IMR-90 (cell line): Measurements from ENCODE around the gene WWP2. TPM values are rescaled to one million over a fixed set of nuclear protein-coding genes. Genes with fewer than 3 reads are reported as not detected.

Experiments
- ATAC-seq: fragments of 200-7000 bp; cut with Tn5 transposase; 2 replicates; pipeline ENCODE4 v1.9.1; 2020; ENCODE audit warnings: low read depth, mild to moderate bottlenecking, moderate library complexity
- BruUV-seq: library from RNA; stranded (reverse); fragments of 400-500 nt; replicated peaks from 2 replicates; lab custom pipeline; 2021; lab: Mats Ljungman, UMichigan
- CTCF ChIA-PET: fragments of 300-600 bp; formaldehyde crosslinking; extraction: SDS; loops from one replicate; lab custom pipeline; 2021; ENCODE audit warnings: antibody characterized with exemption; lab: Yijun Ruan, JAX
- POLR2A ChIA-PET: fragments of 300-600 bp; sonication (Branson Sonifier 250); formaldehyde crosslinking; loops from one replicate; lab custom pipeline; 2022; ENCODE audit warnings: antibody characterized with exemption; ENCODE audit not compliant: unreplicated experiment; lab: Charles Lee
- DNase-seq: peaks from one replicate; pipeline ENCODE4 v3.0.0; 2013
- H2AFZ ChIP-seq: replicated peaks from 2 replicates; pipeline ENCODE3; 2013; ENCODE audit warnings: low read length, mild to moderate bottlenecking; ENCODE audit not compliant: poor library complexity
- H2AK5ac ChIP-seq: 2 replicates; pipeline ENCODE4 v1.6.1; 2013; ENCODE audit warnings: low read depth, low read length, inconsistent platforms
- H2AK9ac ChIP-seq: replicated peaks from 2 replicates; pipeline ENCODE3; 2013; ENCODE audit warnings: mild to moderate bottlenecking, low read depth, low read length, moderate library complexity; ENCODE audit not compliant: poor library complexity
- H2BK120ac ChIP-seq: 2 replicates; pipeline ENCODE4 v1.6.1; 2013; ENCODE audit warnings: low read depth, low read length, inconsistent platforms
- H2BK15ac ChIP-seq: 3 replicates; pipeline ENCODE4 v1.6.1; 2013; ENCODE audit warnings: low read depth, low read length, inconsistent platforms
- H2BK20ac ChIP-seq: 2 replicates; pipeline ENCODE4 v1.6.1; 2013; ENCODE audit warnings: low read depth, mild to moderate bottlenecking, inconsistent platforms, low read length, moderate library complexity
- H2BK5ac ChIP-seq: 2 replicates; pipeline ENCODE4 v1.6.1; 2013; ENCODE audit warnings: mild to moderate bottlenecking, low read depth, low read length, inconsistent platforms; ENCODE audit not compliant: poor library complexity, severe bottlenecking
- H3K14ac ChIP-seq: replicated peaks from 2 replicates; pipeline ENCODE4 v1.6.1; 2013; ENCODE audit warnings: low read depth, low read length, inconsistent platforms
- H3K18ac ChIP-seq: 2 replicates; pipeline ENCODE4 v1.6.1; 2013; ENCODE audit warnings: low read depth, low read length, control low read depth
- H3K23ac ChIP-seq: 2 replicates; pipeline ENCODE4 v1.6.1; 2013; ENCODE audit warnings: low read depth, low read length, inconsistent platforms
- H3K27ac ChIP-seq: 2 replicates; pipeline ENCODE4 v1.5.1; 2013; ENCODE audit warnings: mild to moderate bottlenecking, control low read depth, low read length; ENCODE audit not compliant: insufficient read depth
- H3K27me3 ChIP-seq: 2 replicates; pipeline ENCODE4 v1.6.1; 2013; ENCODE audit warnings: low read length; ENCODE audit not compliant: control insufficient read depth, insufficient read depth
- H3K36me3 ChIP-seq: 2 replicates; pipeline ENCODE4 v1.6.1; 2013; ENCODE audit warnings: low read length, mixed read lengths; ENCODE audit not compliant: control insufficient read depth, insufficient read depth
- H3K4ac ChIP-seq: 2 replicates; pipeline ENCODE4 v1.6.1; 2013; ENCODE audit warnings: low read depth, low read length, inconsistent platforms
- H3K4me1 ChIP-seq: 2 replicates; pipeline ENCODE4 v1.6.1; 2013; ENCODE audit warnings: low read length, mixed read lengths; ENCODE audit not compliant: control insufficient read depth, insufficient read depth
- H3K4me2 ChIP-seq: 2 replicates; pipeline ENCODE4 v1.6.1; 2013; ENCODE audit warnings: low read depth, mild to moderate bottlenecking, control low read depth, low read length, moderate library complexity
- H3K4me3 ChIP-seq: 2 replicates; pipeline ENCODE4 v1.5.1; 2013; ENCODE audit warnings: low read depth, mild to moderate bottlenecking, control low read depth, low read length, moderate library complexity; ENCODE audit not compliant: insufficient read depth
- H3K56ac ChIP-seq: 2 replicates; pipeline ENCODE4 v1.6.1; 2013; ENCODE audit warnings: low read length, inconsistent platforms; ENCODE audit not compliant: insufficient read depth; ENCODE audit errors: extremely low read depth
- H3K79me1 ChIP-seq, 2 experiments: 2 replicates each; pipeline ENCODE4 v1.6.1; 2013; ENCODE audit warnings: low read length in 2 of 2, inconsistent platforms in 1 of 2, low read depth in 1 of 2
- H3K9ac ChIP-seq: 2 replicates; pipeline ENCODE4 v1.6.1; 2013; ENCODE audit warnings: low read depth, low read length, control low read depth
- H3K9me1 ChIP-seq: 2 replicates; pipeline ENCODE4 v1.6.1; 2013; ENCODE audit warnings: low read length, inconsistent platforms; ENCODE audit not compliant: insufficient read depth
- H3K9me3 ChIP-seq: 2 replicates; pipeline ENCODE4 v1.6.1; 2013; ENCODE audit warnings: low read length; ENCODE audit not compliant: control insufficient read depth, insufficient read depth
- H4K20me1 ChIP-seq: 2 replicates; pipeline ENCODE4 v1.6.1; 2013; ENCODE audit warnings: low read length, inconsistent platforms; ENCODE audit not compliant: insufficient read depth
- H4K5ac ChIP-seq: 2 replicates; pipeline ENCODE4 v1.6.1; 2013; ENCODE audit warnings: mild to moderate bottlenecking, low read depth, low read length, control low read depth
- H4K8ac ChIP-seq, 2 experiments: 2 replicates each; pipeline ENCODE4 v1.6.1; 2013; ENCODE audit warnings: low read depth in 2 of 2, low read length in 2 of 2, control low read depth in 1 of 2, inconsistent platforms in 1 of 2
- H4K91ac ChIP-seq: 2 replicates; pipeline ENCODE4 v1.6.1; 2013; ENCODE audit warnings: low read depth, low read length, inconsistent platforms; ENCODE audit not compliant: insufficient read depth
- BHLHE40 ChIP-seq: fragments of 150-350 bp; IDR thresholded peaks from 2 replicates; pipeline ENCODE4 v1.6.1; 2016; ENCODE audit warnings: mild to moderate bottlenecking, low read depth, low read length
- MAFK ChIP-seq: IDR thresholded peaks from 2 replicates; pipeline ENCODE4 v1.6.1; 2012; ENCODE audit warnings: low read depth, low read length, improper control_type of control experiment
- MXI1 ChIP-seq: IDR thresholded peaks from 2 replicates; pipeline ENCODE4 v1.6.1; 2012; ENCODE audit warnings: low read depth, mild to moderate bottlenecking, low read length, moderate library complexity, borderline replicate concordance
- POLR2A ChIP-seq: IDR thresholded peaks from 2 replicates; pipeline ENCODE4 v1.6.1; 2012; ENCODE audit warnings: mild to moderate bottlenecking, low read depth, low read length
- RAD21 ChIP-seq: IDR thresholded peaks from 2 replicates; pipeline ENCODE4 v1.6.1; 2012; ENCODE audit warnings: low read length, improper control_type of control experiment
- RFX5 ChIP-seq: IDR thresholded peaks from 2 replicates; pipeline ENCODE4 v1.8.0; 2012; ENCODE audit warnings: low read depth, mild to moderate bottlenecking, low read length, moderate library complexity
- SMC3 ChIP-seq: fragments of 150-350 bp; IDR thresholded peaks from 2 replicates; pipeline ENCODE4 v1.6.1; 2016; ENCODE audit warnings: low read depth, mild to moderate bottlenecking, antibody characterized with exemption, low read length, moderate library complexity
- USF2 ChIP-seq: fragments of 150-350 bp; IDR thresholded peaks from 2 replicates; pipeline ENCODE4 v1.6.1; 2017; ENCODE audit warnings: mild to moderate bottlenecking, antibody characterized with exemption, low read length, low read depth
- WGBS, 2 experiments: methylation state at CpG; one replicate each; pipeline versions ENCODE4 v1.1.5 to v1.1.7; 2013; ENCODE audit warnings: missing lambda C conversion rate in 2 of 2; ENCODE audit not compliant: insufficient read length in 1 of 2; ENCODE audit errors: extremely low coverage in 2 of 2; 5-methylcytosine and 5-hydroxymethylcytosine counted together
- dilution Hi-C: fragments of 300-500 bp; cut with HindIII; formaldehyde crosslinking; loops from one replicate; pipeline ENCODE4 v1.14.3; 2018; ENCODE audit warnings: low sequenced_read_pairs; ENCODE audit not compliant: unreplicated experiment
- in situ Hi-C: fragments of 300-500 bp; cut with MboI; formaldehyde crosslinking; loops from 3 replicates; pipeline ENCODE4 v1.14.3; 2019; ENCODE audit warnings: low sequenced_read_pairs, inconsistent platforms, mixed read lengths
- intact Hi-C: fragments of 100-400 bp; cut with micrococcal nuclease; formaldehyde crosslinking; loops from 2 replicates; pipeline ENCODE4 v1.10.0; 2022
- polyA plus RNA-seq, 3 experiments: library from polyadenylated mRNA; depleted of rRNA; stranded (reverse); fragments of >200 nt; gene quantifications; 2 replicates each; pipeline ENCODE4 v1.2.3, GENCODE V29; 2012; ENCODE audit warnings: low replicate concordance in 1 of 3
- total RNA-seq: library from RNA; depleted of rRNA; stranded (reverse); fragments of >200 nt; gene quantifications from 2 replicates; pipeline ENCODE4 v1.2.3, GENCODE V29; 2012
- TF ChIP-seq, protein P1 (sequence below): fragments of 150-350 bp; IDR thresholded peaks from 2 replicates; pipeline ENCODE4 v1.6.1; 2016; ENCODE audit warnings: low read depth, mild to moderate bottlenecking, low read length, moderate library complexity, borderline replicate concordance

WWP2 gene
- total and polyA plus RNA-seq, 2 of the 4 experiments (the other 2 are of a cell fraction), result 12.7 to 13.7 TPM

GRCh38 chr16:69890114-69890891 is 128.2 kb downstream of the WWP2 start:
- H3K56ac ChIP-seq, result no peak overlapping the region
- H3K27ac ChIP-seq, result peak overlapping the region; percentile 2
- H2AFZ ChIP-seq, result peak overlapping the region; percentile 79
- H3K9me3 ChIP-seq, result no peaks in the 10 kb centered on the region
- 0 out of 2 replicates have a peak overlapping the region, but pooled peaks have one; percentile 52 for H2AK5ac ChIP-seq
- peak overlapping the region; percentile 1; the same call in 1 of the 3 replicates for H2BK15ac ChIP-seq
- peak overlapping the region; percentile 40 for H4K91ac ChIP-seq
- dilution Hi-C loops (no loop called here), in situ Hi-C loops (no loop called here), intact Hi-C loops (no loop called here)
- TF ChIP-seq RFX5 (no peak), MAFK (no peak), RAD21 (no peak), POLR2A (no peak), MXI1 (no peak), SMC3 (no peak), BHLHE40 (no peak), USF2 (no peak)
- TF ChIP-seq, protein P1, sequence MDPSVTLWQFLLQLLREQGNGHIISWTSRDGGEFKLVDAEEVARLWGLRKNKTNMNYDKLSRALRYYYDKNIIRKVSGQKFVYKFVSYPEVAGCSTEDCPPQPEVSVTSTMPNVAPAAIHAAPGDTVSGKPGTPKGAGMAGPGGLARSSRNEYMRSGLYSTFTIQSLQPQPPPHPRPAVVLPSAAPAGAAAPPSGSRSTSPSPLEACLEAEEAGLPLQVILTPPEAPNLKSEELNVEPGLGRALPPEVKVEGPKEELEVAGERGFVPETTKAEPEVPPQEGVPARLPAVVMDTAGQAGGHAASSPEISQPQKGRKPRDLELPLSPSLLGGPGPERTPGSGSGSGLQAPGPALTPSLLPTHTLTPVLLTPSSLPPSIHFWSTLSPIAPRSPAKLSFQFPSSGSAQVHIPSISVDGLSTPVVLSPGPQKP, result no peak
- H3K9me1 ChIP-seq, result no peaks in the 10 kb centered on the region; the same call in 1 of the 2 replicates
- H3K4me3 ChIP-seq, result no peak overlapping the region
- no peaks in the 10 kb centered on the region for H3K27me3 ChIP-seq
- ATAC-seq, result peak; percentile 69
- BruUV-seq, result no TSS peak
- peak overlapping the region; percentile 88 to 90 for H4K8ac ChIP-seq
- peak overlapping the region; percentile 59 for H3K4ac ChIP-seq
- DNase-seq, result peak; percentile 42
- H2AK9ac ChIP-seq, result no peak overlapping the region
- 39% methylated on average over 4 of the region's 17 CpGs; no CpG with 5 or more reads in 1 of the 2 experiments for WGBS, 2 experiments
- POLR2A ChIA-PET, result no interaction called here
- H2BK20ac ChIP-seq, result peak overlapping the region; percentile 43; the same call in 1 of the 2 replicates
- peak overlapping the region; percentile 79 for H4K5ac ChIP-seq
- peak overlapping the region; percentile 7 for H3K4me2 ChIP-seq
- peaks cover 10% of the 10 kb centered on the region for H3K36me3 ChIP-seq
- H3K79me1 ChIP-seq, result peaks cover 0 to 3% of the 10 kb centered on the region in 2 experiments; a peak in 1 of 4 replicates
- no peak overlapping the region; the same call in 1 of the 2 replicates for H3K9ac ChIP-seq
- H3K18ac ChIP-seq, result peak overlapping the region; percentile 85
- no peaks in the 10 kb centered on the region for H3K4me1 ChIP-seq
- H3K14ac ChIP-seq, result peak overlapping the region; percentile 59
- peak overlapping the region; percentile 56; the same call in 1 of the 2 replicates for H2BK120ac ChIP-seq
- no peaks in the 10 kb centered on the region for H4K20me1 ChIP-seq
- H3K23ac ChIP-seq, result peak overlapping the region; percentile 4; the same call in 1 of the 2 replicates
- no peak overlapping the region for H2BK5ac ChIP-seq
- CTCF ChIA-PET, result no interaction called here
